NCI-H2227 treated with DMSO at 0.1 percent for 48 hours (cell line): ENCODE results near the gene TPD52L1.
A peak's percentile ranks its signal among the peaks of the same experiment; 100 is the strongest.

Experiments
- DNase-seq: peaks from one replicate; lab custom pipeline; 2025; lab: John Stamatoyannopoulos, UW

Gene TPD52L1

DNA sequence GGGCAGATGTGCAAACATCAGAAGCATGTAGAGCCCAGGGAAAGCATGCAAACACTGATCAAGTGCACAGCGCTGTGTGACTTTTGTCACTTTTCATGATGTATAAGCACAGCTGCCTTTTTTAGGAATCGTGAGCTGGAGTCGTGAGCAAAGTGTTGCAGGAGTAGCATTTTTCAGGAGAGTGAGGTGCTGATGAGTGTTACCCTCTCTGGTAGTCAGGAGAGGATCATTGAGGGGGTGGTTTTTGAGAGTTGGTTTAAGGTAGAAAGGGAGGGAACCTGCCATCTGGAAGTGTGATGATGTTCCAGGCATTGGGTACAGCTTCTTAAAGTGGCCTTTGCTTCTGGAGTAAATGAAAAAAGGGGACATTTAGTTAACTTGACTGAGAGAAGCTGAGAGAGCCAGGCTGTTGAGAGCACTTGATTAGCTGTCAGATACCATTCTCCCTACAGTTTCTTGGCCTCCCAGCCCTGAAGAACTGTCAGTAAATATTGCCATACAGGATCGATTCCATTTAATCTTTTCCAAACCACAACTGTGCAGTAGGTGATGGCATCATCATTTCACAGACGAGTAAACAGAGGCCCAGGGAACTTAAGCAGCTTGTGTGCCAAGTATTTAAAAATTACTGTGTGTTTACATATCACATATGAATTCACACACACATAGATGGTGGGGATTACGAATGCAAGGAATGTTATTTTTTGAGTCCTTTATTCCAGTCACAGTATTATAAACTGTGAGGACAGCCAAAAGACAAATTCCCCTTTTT lies 28.9 kb downstream of the TPD52L1 start:
- no peak for DNase-seq

DNA sequence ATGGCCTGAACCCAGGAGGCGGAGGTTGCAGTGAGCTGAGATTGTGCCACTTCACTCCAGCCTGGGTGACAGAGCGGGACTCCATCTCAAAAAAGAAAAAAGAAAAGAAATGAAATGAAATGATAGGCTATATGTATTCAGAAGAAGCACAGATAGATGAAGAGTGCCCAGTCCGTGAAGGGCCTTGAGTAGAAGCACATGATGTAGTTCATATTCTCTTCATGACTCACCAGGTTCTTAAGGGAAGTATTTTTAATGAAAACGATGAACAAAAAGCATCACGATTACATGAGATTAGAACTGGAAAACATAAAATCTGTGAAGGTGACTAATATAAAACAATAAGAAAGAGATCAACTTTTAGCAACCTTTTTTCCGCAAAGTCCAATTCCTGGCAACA lies 29.8 kb downstream of the TPD52L1 start:
- DNase-seq: no peak

DNA sequence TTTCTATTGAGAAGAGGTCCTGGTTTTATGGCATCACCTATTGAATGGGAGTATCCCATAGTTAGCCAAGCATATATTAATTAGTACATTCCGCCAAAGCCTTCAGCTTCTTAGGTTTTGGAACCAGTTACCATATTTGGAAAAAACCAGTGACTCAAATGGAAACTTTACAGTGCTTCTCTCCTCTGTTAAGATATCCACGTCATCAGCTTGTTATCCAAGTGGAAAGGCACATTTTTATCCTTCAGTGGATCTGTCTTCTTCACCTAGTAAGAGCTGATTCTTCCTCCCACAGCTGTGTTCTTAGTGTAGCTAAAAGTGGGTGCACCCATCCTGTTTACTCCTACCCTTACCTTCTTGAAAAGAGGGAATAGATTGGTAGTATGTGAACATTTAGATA lies 34.5 kb downstream of the TPD52L1 start:
- no peak for DNase-seq

DNA sequence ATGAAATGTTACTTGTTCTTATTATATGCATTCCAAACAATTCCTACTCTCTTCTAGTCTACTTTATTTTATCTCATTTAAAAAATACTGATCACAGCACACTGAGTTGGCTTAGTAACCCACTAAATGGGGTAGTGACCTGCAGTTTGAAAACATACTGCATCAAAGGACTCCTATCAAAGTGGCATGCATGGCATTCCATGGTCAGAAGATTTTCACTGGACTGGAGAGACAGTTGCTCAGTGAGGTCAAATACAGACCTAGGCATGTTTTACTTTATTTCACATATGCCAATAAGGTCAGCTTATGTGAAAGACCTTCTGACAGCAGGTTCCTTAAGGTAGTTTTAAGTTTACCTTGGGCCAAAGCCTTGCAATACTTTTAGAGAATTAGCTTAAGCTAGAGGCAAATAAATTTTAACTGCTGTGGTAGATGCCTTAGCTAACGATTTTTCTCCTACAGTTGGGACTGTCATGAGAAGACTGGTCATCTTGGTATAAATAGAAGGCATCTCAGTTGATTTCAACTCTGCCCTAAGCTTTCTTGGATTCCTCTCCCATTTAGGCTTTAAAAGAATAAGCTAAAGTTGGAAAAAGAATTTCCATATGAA lies 35.1 kb downstream of the TPD52L1 start:
- no peak for DNase-seq

DNA sequence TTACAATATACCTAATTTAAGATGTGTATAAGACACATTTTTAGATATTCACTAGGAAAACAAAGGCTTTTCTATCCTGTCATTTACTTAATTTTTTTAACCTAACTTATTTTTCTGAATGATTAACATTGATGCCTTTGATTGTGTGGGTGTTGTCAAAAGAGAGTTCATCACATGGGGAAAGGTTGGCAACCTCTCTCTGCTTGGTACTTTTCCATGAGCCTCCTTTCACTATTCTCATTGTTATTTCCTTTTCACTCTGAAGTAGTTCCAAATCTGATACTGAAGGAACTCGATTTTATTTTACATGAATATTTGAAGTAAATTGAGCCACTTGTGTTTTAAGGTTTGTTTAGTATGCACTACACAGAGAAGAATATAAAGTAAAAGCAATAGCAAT lies 35.9 kb downstream of the TPD52L1 start:
- no peak for DNase-seq

DNA sequence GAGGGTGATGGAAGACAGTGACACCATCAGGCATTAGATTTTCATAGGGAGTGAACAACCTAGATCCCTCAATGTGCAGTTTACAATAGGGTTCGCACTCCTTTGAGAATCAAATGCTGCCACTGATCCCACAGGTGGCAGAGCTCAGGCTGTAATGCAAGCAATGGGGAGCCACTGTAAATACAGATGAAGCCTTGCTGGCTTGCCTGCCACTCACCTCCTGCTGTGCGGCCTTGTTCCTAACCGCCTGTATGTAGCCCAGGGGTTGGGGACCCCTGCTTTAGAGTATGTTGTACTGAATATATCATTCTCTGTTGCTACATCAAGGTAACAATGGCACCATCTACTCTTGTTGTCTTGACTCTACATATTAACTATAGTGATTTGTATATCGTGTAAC lies 37.1 kb downstream of the TPD52L1 start:
- no peak for DNase-seq

DNA sequence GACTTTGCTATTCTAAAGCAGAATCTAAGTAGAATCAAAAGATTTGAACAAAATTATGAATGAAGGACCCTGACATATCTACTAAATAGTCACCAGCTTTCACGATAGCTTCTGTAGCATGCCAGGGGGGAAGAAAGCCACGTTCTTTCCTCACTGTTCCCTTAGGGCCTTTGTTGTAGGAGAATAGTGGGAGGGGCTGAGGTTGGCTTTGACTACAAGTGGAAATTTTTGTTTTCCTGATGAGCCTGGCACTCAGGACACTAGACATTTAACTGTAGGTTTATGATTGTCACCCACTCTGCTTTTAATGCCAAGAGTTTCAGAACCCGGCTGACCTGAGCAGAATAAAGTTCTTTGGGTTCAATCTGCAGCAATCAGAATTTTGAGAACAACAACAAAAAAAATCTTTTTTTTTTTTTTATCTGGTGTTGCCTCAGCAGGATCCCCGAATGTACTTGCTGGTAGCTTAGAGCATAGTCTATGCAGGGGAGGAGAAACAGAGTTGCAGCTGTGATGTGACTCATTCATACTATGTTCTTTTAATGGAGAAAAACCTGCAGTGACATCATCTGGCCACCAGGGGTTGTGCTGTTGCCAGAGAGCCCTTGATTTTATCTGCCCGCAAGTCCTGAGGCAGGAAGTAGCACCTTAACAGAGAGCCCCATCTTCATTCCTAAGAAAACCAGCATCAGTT lies 38.5 kb downstream of the TPD52L1 start:
- no peak for DNase-seq

DNA sequence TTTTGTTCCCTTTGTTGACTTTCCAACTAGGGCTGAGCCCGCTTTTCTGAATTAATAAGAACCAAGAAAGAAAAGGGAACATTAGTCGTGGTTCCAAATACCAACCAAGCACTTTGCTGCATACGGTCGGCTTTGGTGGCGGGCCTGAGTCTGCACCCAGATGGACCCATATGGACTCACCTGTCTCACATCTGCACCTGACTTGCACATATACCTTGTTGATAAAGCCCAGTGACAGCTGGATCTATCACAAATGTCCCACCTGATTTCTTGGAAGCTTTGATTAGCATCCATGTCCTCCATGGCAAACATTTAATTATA lies 39.0 kb downstream of the TPD52L1 start:
- no peak for DNase-seq

DNA sequence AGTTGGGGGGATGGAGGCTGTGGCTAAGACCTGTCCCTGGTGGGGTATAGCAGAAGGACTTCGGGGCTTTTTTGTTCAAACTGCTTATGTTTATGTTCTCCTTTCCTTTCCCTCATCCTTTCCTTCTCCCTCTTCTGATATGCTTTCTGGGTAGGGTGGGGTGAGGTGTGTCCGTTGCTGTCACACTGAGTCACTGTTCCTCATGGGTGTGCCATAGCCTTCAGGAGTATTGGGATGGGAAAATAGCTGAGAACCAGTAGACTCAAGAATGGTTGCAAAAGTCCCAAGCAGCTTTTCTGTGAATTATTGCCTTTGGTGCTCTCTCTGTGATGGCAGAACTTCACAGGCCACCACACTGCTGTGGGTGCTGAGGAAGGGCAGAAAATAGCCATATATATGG lies 39.6 kb downstream of the TPD52L1 start:
- no peak for DNase-seq

DNA sequence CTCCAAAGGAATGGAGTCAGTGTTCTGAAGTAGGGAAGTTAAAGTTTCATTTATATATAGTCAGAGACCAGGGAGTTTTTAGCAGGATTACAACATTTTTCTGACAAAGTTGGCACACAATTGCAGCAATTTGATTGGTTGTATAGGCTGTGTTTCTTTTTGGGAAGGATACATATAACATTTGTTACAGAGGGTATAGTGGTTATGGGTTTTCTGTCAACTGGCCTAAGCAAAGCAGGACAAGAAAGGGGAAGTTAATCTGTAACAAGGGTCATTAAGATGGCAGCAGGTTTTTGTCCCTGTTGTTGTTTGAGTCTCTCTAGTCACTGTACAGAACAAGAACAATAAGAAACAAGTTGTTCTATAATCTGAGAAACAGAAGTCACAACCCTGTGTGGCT lies 41.4 kb downstream of the TPD52L1 start:
- DNase-seq: no peak

DNA sequence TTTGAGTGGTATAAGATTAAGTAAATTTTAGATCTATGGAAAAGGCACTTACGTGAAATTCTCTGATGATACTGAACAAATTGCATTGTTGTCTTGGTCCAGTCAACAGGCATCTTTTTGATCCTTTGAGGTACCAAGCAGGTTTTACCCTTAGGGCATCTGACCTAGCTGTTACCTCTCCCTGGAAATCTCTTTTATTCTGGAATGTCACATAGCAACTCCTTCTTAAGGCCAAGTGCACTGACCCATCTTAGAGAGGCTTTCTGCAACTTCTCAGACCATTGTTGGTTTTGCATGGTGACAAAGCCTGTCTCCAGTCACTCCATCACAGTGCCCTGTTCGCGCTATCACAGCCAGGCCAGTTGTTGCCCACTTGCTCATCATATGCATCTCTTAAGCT lies 42.0 kb downstream of the TPD52L1 start:
- no peak for DNase-seq

DNA sequence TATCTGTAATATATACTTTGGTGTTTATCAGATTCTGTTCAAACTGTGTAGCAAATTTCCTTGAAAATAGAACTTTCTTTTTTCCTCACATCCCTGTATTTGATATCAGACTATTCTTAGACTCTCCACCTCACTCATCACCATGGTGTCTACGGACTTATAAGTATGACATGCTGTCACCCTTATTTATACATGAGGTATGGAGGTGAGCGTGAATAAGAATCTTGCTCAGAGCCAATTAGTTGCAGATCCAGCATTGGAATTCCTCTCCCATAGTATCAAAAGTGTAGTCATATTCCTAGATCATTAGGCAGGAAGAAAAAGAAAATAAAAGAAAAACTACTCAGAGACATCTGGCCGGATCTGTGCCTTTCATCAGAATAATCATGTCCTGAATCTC lies 43.0 kb downstream of the TPD52L1 start:
- no peak for DNase-seq

DNA sequence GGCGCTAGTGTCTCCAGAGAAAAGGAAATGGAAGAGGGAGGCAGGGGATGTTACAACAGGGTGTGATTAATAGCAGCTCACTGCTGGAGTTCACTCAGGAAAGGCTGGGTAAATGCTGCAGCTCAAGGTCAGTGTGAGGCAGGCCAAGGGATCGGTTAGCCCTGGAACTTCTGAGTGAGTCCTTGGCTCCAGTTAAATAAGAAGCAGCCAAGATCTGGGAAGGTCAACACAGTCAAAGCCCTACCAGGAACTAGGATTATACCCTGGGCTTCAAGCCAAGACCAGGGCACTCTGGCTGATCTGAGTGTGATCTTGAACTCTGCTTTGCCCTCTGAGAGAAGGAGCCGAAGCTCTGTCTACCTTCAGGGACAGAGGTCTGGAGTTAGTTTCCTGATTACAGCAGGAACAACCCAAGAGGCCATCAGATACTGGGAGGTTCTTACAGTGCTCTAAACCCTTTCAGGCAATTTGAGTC lies 44.3 kb downstream of the TPD52L1 start:
- DNase-seq: peak; percentile 64

DNA sequence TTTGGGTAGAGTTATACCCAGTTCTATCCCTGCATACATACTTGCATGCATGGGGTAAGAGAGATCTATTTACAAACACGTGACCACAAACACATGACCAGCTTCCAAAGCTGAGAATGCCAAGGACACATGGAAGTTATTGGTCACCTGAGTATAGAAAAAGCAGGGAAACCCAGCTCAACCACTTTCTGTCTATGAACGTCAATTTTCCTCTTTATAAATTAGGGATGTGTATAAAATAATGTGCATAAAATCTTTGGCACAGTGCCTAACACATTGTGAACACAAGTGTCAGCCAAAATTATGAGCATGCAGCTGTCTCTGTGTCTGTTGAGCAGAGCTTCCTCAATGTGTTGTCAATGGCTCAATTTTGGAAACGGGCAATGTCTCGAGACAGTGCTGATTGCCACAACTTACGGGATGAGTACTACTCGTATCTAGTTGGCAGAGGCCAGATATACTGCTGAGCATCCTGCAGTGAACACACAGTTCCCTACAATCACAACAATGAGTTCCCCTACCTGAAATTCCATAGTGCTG lies 44.9 kb downstream of the TPD52L1 start:
- DNase-seq: no peak

DNA sequence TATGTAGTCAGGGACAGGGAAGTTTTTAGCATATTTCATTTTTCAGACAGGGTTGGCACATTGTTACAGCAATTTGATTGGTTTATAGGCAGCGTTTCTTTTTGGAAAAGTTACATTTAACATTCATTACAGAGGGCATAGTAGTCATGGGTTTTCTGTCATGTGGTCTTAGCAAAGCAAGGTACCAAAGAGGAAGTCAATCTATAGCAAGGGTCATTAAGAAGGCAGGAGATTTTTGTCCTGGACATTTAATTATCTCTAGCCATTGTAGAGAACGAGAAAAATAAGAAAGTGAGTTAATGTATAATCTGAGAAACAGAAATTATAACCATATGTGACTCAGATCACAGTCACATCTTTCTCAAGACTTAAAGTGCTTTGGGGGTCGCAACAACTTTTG lies 47.4 kb downstream of the TPD52L1 start:
- DNase-seq: no peak

DNA sequence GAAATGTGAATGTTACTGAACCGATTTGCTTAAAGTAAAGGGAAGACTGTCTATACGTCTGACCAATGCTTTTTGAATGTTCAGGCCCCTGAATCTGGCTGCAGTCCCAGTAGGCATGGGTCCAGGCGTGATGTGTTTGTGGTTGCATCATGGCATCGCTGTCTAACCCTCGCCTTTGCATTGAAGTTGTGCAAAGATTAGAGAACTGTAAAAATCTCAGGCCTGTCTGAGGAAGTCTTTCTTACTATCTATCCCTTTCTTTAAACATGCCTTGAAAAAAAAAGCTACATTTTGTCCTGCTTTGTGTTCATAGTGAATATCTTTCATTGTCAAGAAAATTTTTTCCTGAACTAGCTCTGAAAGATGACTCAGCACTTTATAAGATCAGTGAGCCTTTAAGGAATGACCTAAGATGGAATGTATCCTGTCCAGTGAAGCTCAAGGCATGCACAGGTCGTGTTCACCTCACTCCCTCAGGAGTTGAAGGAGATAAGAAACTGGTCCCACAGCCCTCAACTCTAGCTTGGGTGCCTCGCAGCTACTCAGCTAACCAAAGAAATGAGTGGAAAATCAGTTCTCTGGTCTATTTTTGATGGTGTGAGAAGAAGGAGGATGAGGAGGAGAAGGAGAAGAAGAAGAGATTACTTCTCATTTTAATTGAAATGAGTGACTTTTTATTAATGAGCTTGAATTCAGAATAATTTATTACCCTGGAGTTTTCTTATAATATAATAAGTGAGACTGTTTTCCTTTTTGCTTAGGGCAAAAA lies 48.6 kb downstream of the TPD52L1 start:
- DNase-seq: no peak

DNA sequence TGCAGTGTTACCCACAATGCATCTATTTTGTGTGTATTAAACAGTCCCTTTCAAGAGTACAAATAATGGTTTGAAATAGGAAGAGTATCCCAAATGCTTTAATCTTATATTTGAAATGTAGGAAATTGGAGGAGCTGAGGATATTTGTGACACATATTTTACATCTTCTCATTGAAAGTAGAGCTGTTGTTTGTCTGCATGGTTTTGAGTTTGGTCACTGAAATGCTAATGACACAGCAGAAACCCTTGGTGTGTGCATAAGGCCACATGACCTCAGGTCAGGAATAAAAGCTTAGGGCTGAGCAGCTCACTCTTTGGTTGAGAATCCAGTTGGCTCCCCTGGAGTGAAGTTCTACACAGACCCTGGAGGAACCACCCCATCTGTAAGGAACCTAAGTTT lies 49.8 kb downstream of the TPD52L1 start:
- DNase-seq: no peak

DNA sequence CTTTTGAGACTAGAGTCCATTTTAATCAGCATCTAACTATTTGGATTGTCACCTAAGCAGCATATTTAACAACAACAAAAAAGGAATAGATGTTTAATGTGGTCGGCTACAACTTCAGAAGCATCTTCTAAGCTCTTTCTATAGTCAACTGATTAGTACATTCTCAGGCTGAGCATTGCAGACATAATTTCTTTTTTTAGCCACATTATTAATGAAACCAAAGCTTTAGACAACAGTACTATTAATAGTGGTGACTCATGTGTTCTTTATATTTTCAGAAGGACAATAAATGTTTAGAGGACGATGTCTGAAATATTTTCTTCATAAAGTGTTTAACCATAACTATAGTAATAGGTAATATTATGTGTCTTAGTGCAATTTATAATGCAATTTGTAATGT lies 52.4 kb downstream of the TPD52L1 start:
- no peak for DNase-seq

DNA sequence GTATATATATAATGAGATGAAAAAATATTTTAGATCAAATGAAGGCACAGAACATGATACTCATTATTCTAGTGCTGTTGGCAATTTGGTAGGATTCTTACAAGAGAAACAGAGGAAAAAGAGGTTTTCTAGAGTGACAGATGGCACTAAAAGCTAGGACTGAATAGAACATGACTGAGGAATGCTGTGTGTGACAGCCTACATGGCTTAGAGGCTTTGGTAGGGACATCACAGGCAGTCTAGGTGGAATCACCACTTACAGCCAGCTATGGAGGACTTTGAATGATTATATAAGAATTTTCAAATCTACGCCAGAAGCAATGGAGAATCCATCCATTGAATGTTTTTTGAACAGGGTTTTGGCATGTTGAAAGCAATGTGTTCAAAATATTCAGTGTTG lies 52.8 kb downstream of the TPD52L1 start:
- no peak for DNase-seq

DNA sequence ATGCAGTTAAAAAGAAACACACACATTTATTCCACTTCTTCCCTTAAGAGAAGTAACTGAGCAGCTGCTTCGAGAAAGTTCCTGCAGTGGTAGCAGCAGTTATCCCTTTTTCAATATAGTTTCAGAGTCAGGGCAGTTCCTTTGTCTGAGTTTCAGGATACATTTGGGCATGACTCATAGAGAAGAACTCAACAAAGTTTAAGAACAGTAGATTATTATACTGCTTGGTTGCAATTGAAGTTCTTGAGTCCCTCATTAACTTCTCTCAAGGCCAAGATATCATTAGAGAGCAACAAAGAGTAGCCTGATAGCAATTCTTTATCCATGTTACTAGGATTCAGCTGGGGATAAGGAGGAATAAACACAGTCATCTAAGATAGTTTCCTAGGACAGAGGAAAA lies 54.4 kb downstream of the TPD52L1 start:
- no peak for DNase-seq

DNA sequence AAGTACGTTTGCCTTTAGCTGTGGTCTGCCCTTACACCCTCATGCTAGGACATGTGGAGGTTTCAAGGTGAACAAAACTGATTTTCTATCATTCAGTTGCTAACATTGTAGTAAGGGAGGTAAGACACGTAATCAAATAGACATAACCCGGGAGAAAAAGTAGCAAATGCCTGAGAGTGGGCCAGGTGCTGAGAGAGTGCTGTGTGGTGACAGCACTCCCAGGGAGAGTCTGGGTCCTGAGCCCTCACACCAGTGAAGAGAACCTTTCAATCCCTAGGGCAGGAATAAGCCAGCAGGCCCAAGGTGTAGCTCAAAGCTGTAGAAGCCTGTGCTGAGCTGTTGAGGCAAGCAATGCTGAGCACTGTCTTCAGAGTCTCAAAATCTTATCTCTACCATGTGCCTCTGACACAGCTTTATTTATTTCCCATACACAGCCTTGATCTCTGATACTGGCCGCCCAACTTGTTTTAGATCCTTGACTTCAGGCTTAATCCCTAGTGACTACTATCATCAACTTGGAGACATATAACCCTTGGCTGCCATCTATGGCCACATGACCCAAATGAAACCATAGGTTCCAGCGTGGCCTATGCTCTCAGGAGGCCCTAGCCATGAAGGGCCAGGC lies 55.2 kb downstream of the TPD52L1 start:
- DNase-seq: no peak

DNA sequence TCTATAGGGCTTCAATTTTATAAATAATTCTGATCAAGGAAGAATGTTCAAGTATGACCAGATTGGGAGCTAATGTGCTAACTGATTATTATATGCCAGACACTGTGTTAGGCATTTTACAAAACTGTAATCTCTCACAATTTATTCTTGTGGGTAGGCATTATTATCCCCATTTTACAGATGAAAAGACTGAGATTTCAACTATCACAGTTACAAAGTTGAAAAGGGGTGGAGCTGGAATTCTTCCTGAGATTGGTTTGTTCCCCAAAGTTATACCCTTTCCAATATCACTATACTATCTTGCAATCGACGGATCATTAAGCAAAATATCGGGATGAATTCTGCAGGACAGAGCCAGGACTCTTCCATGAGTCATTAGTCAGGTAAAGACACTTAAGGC lies 57.1 kb downstream of the TPD52L1 start:
- DNase-seq: no peak
